HG03108 (cell line): Measurements from ENCODE around the gene COA1.
"Not testable (repeated sequence)": the region's sequence is repeated elsewhere in the genome, so short reads cannot be mapped to it uniquely, and the experiment has no call there.

Experiments
- ATAC-seq: cut with Tn5 transposase; IDR thresholded peaks from one replicate; pipeline ENCODE4 v1.9.1; 2021; ENCODE audit warnings: moderate library complexity; ENCODE audit not compliant: unreplicated experiment

Gene COA1

GRCh38 chr7:43693687-43694398, 35.5 kb downstream of the COA1 start:
- no peak for ATAC-seq

DNA sequence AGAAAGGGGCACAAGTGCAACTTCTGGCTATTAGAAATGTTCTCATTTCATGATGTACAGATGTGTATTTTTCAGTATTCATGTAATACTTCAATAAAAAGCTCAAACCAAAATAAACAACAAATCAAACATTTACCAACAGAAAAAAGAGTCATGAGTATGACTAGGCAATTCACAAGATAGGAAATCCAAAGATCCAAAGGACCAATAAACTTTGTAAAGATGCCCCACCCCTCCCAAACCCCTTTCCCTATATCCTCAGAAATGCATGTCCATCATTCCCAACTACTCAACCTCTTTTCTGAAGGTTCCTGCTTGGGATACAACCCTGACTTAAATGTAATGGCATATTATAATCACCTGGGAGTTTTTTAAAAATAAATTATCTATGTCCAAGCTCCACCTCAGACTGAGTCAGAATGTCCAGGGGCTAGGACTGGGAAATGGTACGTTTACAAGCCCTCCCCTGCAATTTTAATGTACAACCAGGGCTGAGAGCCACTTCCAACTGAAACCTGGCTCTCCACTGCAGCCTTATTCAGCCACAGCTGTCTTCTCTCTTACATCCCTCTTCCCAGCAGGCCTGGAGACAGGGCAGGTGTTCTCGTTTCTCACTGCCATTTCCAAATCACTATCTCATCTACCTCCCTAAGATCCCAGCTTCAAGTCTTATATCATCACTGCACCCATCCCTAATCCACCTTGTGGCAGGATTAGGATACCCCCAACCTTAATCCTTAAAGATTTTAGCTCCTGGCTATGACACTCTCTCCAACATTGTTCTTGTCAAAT, 36.5 kb downstream of the COA1 start:
- no peak for ATAC-seq

- no peak for ATAC-seq
These were observed 37.7 kb downstream of the COA1 start for GRCh38 chr7:43691611-43692010.

DNA sequence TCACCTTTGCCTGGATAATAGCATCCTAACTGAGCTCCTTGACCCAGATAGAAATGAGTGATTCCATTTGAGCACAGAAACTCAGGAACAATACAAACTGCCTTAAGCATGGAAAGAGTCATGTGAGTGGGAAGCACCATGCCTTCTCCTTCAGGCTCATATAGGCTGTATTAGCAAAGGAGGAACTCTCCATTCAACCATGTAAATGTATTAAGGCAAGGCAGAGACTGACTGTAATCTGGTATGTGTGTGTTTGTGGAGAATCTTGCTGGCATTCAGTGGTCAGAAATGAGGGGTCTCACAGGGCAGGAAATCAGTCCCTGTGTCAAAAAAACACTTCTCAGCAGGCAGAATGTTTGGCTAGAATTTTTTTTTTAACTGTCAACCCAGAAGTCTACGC, 40.2 kb downstream of the COA1 start:
- ATAC-seq, result no peak

DNA sequence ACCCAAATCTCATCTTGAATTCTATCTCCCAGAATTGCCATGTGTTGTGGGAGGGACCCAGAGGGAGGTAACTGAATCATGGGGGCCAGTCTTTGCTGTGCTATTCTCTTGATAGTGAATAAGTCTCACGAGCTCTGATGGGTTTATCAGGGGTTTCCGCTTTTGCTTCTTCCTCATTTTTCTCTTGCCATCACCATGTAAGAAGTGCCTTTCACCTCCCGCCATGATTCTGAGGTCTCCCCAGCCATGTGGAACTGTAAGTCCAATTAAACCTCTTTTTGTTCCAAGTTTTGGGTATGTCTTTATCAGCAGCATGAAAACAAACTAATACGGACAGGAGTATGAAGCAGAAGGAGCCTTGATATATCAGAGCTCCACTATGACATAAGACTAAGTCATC, 41.5 kb downstream of the COA1 start:
- ATAC-seq, result not testable (repeated sequence)

DNA sequence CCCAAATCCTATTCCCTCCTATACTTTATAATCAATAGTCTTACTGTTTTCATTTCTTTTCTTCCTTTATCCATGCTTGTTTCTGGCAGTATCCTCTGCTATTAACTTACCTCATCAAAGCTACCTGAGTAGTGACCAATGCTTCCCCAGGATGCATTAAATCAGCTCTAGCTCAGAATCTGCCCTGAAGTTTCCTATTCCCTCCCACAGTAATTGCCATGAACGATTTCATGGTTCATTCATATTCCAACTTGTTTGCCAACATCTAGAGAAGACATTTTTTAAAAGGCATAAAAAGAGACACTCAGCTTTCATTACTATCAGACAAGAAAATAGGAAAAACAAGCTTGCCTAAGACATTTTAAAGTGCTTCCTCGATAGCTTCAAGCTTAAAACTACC, 42.3 kb downstream of the COA1 start:
- ATAC-seq, result no peak

DNA sequence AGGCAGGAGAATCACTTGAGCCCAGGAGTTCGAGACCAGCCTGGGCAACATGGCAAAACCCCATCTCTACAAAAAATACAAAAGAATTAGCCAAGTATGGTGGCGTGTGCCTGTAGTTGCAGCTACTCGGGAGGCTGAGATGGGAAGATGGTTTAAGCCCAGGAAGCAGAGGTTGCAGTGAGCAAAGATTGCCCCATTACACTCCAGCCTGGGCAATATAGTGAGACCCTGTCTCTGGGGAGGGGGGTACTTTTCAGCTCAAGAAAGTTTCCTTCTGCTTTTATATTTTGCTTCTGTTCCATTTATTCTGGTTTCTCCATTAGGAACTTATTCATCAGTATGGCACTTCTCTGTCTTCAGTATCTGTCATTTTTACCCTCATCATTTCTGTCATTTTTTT, 48.6 kb downstream of the COA1 start:
- ATAC-seq, result no peak

- no peak for ATAC-seq
These were observed 49.9 kb downstream of the COA1 start for GRCh38 chr7:43679210-43680068.

DNA sequence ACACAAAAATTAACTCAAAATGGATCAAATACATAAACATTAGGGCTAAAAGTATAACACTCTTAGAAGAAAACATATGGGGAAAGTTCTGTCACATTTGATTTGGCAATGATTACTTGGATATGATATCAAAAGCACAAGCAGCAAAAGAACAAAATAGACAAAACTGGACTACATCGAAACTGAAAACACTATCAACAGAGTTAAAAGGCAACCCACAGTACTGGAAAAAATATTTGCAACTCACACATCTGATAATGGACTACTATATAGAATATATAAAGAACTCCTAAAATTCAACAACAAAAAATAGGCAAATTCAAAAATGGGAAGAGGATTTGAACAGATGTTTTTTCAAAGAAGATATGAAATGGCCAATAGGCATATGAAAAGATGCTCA, 51.0 kb downstream of the COA1 start:
- ATAC-seq, result no peak

- ATAC-seq, result no peak
These were observed 51.5 kb downstream of the COA1 start for GRCh38 chr7:43677864-43678263.

DNA sequence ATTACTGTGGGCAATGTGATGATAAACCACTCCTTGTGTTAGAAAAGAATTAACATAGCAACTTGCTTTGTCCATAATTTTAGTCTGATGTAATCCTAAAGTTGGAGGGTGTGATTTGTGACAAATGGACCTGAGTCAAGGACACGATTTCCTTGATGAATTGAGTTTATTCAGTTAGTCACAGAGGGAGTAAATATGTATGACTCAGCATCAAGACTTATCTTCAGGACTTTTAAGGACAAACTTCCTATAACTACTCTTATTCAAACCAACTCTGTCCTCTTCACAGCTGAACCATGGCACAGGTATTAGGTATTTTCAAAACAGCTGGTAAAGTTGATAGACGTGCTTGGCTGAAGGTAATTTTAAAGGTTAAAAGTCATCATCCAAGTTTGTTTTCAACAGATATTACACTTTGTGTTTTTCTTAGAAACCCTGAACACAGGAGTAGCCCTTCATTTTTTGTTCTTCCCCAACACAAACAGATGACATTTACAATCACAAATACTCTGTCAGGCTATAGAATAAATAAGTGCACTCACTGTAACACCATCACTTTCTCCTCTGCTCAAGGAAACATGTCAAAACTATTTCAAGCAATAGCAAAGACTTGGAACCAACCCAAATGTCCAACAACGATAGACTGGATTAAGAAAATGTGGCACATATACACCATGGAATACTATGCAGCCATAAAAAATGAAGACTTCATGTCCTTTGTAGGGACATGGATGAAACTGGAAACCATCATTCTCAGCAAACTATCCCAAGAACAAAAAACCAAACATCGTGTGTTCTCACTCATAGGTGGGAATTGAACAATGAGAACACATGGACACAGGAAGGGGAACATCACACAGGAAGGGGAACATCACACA, 54.5 kb downstream of the COA1 start:
- ATAC-seq, result no peak

DNA sequence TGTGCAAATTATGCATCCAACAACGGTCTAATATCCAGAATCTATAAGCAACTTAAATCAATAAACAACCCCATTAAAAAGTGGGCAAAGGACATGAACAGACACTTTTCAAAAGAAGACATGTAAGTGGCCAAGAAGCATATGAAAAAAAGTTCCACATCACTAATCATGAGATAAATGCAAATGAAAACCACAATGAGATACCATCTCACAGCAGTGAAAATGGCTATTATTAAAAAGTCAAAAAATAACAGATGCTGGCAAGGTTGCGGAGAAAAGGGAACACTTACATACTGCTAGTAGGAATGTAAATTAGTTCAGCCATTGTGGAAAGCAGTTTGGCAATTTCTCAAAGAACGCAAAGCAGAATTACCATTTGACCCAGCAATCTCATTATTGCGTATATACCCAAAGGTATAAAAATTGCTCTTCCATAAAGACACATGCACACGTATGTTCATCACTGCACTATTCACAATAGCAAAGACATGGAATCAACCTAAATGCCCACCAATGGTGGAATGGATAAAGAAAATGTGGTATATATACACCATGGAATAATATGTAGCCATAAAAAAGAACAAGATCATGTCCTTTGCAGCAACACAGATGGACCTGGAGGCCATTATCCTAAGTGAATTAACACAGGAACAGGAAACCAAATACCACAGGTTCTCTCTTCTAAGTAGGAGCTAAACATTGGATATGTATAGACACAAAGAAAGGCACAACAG, 55.9 kb downstream of the COA1 start:
- ATAC-seq, result not testable (repeated sequence)

DNA sequence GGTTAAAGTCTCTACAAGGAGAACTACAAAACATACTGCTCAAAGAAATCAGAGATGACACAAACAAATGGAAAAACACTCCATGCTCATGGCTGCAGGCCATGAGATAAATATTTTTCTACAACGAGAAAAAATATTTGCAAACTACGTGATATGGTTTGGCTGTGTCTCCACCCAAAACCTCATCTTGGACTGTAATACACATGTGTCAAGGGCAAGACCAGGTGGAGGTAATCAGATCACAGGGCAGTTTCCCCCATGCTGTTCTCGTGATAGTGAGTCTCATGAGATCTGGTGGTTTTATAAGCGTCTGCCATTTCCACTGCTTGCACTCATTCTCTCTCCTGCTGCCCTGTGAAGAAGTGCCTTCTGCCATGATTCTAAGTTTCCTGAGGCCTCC, 57.8 kb downstream of the COA1 start:
- no peak for ATAC-seq

DNA sequence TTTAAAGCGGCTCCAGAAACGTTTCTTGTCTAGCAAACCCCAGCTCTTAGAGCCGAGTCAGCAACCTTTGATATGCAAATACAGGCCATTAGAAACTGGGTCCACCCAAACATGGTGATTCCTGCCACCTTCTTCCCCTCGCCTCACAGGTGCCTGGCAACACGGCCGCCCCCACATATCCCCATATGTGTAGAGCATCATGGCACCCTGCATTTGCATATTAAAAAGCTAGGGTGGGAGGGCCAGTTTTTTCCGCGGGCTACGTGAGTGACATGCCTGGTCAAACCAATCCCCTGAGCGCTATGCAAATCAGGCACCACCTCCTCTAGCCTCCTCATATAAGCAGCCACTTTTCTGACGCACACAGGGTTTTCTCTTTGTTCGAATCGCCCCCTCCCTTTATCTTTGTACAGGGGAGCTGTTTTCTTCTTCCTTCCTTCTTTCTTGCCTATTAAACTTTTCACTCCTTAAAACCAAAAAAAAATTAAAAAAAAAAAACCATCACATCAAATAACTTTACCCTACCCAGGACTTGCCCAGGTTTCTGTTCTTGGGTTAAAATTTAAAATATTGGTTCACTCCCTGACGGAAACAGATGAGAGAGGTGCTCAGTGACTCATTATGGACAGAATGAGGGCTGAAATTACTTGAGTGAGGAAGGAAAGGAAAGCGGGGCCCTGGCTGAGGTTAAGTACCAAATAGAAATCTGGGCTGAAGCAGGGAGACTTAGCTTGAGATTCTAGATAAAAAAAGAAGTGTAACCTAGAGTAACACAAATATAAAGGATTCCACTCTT, 59.8 kb downstream of the COA1 start:
- peak; percentile 62 for ATAC-seq

DNA sequence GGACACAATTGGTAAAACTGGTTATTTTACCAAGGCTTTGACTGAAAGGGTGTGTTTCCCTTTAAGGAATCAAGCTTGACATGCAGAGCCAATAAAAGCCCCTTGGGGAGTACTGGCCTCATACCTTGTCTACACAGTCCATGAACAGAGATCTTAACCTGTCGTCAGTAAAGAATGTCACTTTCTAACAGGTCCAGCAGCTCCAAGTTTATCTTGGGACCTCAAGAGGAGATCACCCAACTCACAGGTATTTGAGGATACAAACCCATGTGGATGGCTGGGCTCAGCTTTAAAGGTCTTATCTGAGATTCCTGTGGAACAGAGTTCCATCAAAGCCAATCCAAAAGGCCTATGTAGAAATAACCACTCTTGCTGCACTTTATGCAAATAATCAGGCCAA, 61.3 kb downstream of the COA1 start:
- ATAC-seq, result no peak

DNA sequence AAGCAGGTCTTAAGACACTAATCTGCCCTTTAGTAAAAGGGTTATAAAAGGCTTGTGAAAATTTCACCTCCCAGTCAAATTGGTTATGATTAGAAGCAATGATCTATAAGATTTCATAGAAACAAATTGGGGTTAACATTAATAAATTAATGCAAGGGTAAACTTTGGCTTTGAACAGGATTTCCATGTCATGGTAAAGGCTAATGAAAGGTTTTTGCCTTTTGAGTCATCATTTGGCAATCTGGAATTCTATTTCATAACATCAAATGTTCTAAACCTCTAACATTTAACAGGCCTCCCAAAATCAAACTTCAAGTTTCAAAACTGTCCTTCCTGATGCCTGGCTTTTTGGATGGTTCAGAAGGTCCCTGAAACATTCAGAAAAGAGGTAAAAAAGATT, 62.4 kb downstream of the COA1 start:
- no peak for ATAC-seq

- no peak for ATAC-seq
These were observed 64.6 kb downstream of the COA1 start for GRCh38 chr7:43664681-43665080.

- no peak for ATAC-seq
These were observed 69.2 kb downstream of the COA1 start for GRCh38 chr7:43660141-43660540.

GRCh38 chr7:43659549-43659896, 69.8 kb downstream of the COA1 start:
- no peak for ATAC-seq
